GM21515 (cell line): Measurements from ENCODE around the gene TBL1X.

Experiments
- ATAC-seq: cut with Tn5 transposase; IDR thresholded peaks from one replicate; pipeline ENCODE4 v1.9.1; 2021; ENCODE audit not compliant: unreplicated experiment

Gene TBL1X

DNA sequence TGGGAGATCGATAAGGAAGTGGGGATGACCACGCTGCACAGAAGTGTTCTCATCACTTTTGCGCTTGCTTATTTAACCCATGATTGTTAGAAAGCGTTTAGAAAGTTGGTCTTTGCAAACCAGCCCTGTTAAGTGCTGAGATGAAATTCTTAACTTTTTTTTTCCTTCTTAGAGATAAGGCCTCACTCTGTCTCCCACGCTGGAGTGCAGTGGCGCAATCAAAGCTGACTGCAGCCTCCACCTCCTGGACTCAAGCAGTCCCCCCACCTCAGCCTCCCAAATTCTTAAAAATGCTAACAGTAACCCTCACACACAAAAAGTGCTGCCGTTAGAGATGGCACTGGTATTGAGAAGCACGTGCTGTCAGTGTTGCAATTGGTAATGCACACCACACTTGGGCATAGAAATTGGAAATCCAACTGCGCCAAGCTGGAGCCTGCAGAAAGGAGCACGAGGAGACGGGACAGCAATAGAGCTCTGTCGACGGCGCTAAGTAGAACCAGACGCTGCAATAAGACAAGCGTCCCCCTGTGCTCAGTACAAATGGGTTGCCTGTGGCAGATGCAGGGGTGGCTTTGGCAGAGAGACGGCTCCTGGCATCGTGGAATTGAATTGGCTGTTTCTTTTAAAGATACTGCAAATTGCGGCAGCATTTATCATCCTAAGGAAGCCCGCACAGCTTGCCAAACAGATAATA is 113.4 kb downstream of the TBL1X start:
- ATAC-seq: no peak

DNA sequence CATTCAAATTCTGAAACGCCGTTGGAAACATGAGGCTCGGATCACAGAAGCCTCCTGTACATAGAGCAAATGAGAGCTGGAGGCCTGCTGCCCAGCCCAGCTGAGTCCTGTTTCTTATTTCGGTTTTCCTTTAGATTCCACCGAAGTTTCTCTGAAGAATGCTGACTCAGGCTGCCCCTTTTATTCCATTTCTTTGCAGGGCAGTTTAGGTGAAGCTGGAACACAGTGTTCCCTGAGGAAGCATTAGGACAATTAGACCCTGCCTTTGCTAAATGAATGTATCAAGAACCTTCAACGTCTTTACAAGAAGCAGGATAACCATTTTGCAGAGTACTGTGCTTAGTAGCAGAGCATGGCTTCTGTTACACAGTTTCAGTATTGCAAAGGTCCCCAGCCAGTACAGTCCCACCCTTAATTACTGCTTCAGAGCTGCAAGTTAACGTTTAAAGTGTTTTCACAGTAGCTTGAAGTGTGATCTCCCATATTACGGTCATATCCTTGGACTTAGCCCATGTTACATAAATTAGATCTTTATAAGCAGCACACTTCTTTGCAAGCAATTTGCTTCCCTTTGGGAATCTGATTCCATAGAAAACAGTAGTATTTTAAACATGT is 117.0 kb downstream of the TBL1X start:
- ATAC-seq: no peak

DNA sequence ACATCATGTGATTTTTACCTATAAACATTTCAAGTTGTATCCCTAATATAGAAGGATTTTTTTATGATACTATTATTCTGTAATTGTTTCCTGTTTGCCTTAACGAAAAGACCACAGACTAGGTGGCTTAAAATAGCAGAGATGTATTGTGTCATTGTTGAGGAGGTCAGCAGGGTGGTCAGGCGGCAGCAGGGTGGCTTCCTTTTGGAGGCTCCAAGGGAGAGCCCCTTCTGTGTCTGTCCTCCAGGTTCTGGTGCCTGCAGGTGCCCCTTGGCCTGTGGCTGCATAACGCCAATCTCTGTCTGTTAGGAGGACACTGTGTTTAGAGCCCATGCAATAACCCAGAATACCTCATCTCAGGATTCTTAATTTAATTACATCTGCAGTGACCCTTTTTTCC is 118.1 kb downstream of the TBL1X start:
- no peak for ATAC-seq

DNA sequence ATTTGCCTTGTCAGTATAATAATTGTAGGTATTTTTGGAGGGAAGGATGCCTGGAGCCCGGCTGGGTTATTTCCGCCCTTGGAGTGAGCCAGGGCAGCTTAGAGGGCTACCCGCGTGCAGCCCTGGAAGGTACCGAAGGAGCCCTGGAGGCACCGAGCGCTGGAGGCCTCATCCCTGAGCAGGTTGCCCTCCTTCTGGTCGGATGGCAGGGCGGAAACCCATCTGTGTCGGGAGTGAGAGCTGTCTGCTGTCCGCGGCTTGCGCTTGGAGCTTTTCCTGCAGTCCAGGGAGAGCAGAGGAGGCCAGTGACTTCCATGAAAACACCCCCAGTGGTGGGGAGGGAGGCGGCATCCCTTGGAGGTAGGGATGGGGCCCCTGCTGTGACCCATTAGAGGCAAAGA is 122.1 kb downstream of the TBL1X start:
- no peak for ATAC-seq

DNA sequence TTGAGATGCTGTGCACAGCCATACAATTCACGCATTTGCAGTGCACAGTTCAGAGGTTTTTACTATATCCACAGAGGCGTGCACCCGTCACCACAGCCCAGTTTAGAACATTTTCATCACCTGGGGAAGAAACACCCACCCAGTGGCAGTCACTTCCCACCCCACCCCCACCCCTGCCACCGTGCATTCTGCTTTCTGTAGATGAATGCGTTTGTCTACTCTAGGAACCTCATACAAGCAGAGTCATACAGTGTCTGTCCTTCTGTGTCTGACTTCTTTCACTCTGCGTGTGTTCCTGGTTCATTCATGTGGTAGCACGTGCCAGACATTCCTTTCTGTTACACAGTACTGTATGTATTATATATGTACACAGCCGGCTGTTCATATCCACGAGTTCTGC is 122.8 kb downstream of the TBL1X start:
- no peak for ATAC-seq

DNA sequence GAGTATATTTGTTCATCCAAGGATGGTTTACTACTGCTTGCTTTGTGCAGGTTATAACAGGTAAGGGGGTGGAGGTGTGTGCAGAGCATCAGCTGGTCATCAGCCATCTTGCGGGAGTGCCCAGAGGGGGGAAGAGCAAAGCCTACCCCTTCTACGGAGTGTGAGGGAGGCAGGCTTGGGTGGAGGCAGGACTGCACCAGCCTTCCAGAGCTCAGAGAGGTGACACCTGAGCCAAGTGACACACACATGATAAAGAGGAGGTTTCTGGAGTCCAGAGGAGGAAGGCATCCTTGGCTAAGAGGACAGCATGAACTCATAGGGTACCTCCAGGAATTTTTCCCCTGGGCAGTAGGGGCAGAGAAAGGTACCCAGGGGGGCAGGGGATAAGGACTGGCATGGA is 126.6 kb downstream of the TBL1X start:
- ATAC-seq: no peak

DNA sequence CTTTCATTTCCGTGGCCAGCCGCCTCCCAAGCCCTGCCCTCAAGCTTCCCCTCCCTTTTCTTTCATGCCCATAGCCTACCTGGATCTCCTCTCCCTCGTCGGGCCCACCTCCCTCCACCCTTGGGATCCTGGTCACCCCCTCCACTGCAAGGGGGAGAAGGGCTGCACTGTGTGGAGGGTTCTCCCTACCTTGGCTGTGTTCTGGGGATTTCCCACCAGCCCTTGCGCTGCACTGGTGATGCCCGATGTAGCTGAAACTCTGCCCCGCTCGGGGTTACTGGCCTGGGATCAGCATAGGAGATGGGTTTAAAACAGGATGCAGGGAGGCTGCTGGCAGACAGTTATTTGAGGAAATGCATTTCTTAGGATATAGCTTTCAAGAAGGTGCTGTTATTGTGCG is 128.9 kb downstream of the TBL1X start:
- no peak for ATAC-seq

DNA sequence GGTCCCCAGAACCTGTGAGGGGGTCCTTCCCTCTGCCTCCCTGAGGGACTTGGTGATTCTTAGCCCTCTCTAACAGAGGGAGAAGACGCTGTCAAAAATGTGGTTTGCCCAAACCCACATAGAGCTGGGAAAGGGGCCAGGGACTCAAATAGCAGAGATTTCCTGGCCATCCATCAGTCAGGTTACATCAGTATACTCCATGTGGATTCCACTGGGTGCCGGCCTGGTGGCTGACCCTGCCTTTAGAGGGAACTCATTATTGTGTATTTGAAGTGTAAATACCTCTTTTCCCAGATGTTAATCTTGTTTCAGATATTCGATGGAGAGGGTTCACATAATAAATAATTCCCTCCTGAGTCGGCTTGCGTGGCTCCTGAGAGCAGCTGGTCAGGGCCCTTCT is 130.3 kb downstream of the TBL1X start:
- ATAC-seq: no peak

DNA sequence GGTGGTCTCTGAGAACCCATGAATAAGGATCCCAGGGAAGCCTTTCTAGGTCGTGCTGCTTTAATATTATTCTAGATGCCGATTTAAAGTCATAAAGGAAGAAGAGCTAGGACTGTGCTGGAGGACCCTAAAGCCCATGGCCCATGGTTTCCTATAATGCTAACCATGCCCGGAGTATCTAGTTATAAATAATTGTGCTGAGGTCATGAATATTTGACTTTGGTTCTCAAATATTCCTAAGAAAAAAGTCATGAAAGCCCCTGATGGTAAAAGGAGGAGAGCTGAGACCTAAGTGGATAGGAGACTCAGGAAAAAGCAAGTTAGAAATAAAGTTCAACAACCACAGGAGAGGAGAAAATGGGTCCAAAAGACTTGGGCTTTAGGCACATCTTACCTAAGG is 132.0 kb downstream of the TBL1X start:
- no peak for ATAC-seq

DNA sequence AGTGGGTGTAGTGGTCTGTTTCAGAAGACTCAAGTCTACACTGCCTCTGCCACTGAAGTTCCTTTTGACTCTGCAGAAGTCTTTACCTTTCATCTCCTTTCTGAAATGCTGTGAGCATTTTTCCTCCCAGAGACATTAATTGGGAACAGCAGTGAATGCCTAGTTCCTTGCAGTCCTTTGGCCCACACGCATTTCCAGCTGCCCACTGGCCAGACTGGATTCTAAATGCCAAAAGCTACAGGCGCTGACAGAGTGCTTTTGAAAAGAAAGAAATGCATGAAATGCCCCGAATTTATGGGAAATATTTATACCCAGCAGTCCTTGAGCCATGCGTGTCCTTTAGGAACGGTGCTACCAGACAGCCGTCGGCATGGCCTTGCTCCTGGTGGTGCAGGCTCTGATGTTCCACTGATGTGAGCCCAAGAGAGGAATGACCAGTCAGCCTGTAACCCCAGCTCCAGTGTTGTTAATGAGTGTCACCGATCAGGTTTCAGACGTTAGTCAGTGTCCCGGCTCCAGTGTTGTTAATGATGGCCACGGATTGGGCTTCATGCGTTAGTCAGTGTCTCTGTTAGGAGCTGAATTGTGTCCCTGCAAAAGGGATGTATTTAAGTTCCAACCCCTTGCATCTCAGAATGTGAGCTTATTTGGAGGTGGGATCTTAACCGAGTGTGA is 132.6 kb downstream of the TBL1X start:
- no peak for ATAC-seq

DNA sequence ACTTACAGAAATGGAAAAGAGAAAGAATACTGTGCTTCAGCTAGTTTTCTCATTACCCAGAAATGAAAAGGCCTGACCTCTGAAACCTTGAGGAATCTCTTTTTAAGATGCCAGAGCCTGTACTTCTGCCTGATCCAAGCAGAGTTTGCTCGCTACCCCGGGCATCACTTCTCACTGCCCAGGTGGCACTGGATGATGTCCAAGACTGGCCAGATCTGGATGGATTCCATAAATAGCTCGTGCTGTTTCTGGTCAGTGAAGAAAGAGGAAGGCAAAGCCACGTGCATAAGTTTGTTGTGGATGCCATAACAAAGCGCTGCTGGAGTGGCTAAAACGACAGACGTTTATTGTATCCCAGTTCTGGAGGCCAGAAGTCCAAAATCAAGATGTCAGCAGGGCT is 133.5 kb downstream of the TBL1X start:
- no peak for ATAC-seq

DNA sequence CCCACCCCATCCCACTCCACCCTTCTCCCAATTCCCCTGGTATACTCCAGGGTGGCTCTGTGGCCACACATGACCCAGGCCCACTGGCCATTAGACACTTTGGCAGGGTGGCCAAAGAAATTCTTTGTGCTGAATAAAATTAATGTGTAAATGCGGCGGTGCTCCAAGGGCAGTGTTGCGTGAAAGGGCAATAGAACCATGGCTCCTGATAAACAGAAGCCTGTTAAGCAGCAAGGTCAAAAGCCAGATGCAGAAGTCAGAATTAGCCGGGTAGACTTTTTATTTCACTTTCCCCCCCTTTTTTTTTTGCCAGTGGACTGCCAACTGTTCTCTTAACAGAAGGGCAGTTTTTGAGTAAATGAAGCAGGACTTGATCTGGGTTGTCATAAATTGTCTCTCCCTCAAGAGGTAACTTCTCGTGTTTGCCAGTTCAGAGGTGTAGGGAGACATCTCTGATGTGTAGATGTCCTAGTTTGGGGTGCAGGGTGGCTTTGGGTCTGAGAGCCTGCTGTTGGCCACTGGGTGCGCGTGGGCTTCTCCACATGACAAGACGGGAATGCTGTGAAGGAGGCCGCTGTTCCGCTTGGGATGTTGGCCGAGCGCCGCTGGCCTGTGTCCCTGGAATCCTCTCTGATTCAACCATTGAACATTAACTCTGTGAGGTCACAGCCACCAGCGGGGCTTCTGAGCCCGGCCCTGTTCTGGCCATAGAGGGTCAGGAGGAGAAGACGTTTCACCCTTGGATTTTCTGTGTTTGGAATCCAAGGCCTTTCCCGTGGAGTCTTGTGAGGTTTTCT is 139.5 kb downstream of the TBL1X start:
- no peak for ATAC-seq

DNA sequence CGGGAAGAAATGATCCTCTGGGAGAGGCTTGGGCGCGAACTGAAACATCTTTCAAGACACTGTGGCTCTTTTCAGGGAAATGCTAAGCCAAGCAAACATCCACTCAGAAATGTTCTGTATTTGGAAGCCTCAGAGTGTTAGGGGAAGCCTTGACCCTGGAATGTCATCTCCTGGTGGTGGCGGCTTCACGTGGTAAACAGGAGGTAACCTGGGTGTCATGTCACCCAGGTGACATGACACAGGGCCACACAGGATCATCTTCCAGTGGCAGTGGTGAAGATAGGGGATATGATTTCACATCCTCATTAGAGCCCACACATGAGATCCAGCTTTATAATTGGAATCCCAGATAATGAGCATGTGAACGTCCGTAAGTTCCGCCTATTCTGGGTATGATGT is 140.0 kb downstream of the TBL1X start:
- no peak for ATAC-seq

DNA sequence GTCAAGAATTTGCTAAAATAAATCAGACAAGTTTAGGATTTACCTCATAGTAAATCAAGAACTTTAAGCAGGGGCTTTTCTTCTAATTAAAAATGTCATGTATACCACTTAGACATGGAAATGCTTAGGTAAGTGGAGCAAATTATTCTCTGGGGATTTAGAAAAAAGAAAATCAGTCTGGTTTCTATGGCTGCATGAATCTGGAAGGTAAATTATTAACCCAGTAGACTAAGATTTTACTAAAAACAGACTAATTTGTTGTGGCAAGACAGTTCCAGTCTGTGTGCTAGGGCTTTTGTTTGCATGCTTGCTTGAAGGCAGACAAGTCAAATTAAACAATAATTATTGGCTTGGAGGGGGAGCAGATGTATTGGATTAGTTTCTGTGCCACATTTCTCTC is 140.6 kb downstream of the TBL1X start:
- ATAC-seq: no peak

DNA sequence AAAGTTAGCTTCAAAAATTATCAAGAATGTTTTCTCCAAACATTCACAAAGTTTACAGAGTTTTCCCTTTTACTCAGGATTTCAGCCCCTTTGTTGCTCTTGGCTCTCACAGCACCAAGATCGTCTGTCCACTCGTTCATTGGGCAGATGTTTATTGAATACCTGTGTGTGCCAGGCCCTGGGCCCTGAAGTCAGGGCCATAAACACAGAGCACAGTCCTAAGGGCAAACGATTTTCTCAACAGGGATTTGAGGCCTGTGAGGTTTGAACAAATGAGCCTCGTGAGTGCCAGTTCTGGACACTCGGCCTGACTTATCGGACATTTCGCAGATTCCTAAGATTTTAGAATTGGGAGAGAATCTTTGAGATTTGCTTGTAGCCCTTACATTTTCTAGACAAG is 142.1 kb downstream of the TBL1X start:
- no peak for ATAC-seq

DNA sequence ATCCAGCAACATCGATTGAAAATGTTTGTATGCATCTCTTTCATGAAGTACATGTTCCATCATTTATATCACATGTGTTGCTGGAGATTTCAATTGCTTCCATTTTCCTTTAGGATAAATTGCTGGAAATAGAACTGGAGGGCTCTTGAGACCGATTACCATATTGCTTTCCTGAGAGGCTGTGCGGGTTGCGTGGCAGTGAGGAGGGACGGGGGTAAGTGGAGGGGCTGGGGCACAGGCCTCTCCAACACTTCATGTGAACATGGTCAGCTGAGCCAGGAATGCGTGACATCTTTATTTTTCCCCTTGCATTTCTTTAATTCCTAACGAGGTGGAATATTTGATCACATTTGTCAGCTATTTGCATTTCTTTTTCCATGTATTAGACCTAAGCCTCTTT is 144.6 kb downstream of the TBL1X start:
- ATAC-seq: no peak

DNA sequence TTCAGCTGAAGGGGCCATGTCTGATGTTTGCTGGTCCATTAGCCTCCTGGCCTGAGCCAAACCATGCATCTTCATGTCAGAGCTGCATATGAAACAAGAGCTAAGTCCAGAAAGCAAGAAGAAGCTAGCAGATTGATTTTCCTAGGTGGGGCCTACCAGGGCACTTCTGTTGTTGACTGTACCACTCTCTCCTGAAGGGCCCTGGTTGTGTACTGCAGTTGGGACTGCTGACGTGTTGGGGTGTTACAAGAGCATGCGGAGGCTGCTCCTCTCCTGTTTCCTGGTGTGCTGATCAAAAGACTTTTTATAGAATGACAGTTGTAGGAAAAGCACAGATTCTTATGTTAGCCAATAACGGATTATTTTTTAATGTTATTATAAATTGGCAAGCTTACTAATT is 145.1 kb downstream of the TBL1X start:
- ATAC-seq: no peak

DNA sequence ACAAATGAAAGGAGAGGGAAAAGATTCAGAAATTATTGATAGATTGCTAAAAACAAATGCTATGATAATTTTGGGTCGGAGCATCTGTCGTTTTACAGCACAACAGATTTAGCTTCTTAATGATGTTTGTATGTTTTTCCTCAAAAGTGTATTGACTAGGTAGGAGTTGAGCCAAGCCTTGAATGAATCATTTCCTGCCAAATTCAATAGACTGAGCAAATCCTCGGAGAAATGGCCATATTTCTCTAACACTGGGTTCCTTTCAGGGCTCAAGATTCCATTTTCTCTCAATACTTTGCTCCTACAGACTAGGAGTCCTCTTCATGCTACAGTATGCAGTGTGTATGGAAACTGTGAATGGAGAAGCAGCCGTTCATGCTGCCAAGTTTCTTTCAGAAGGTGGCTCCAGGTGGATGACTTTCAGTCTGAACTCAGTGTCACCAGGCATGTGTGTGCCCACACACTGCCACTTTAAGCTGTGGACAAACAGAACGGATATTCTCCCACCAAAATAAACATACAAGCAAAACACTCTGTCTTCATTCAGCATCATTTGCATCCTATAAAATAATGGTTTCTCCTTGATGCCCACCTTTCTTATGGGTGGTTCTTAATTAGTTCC is 146.0 kb downstream of the TBL1X start:
- no peak for ATAC-seq

DNA sequence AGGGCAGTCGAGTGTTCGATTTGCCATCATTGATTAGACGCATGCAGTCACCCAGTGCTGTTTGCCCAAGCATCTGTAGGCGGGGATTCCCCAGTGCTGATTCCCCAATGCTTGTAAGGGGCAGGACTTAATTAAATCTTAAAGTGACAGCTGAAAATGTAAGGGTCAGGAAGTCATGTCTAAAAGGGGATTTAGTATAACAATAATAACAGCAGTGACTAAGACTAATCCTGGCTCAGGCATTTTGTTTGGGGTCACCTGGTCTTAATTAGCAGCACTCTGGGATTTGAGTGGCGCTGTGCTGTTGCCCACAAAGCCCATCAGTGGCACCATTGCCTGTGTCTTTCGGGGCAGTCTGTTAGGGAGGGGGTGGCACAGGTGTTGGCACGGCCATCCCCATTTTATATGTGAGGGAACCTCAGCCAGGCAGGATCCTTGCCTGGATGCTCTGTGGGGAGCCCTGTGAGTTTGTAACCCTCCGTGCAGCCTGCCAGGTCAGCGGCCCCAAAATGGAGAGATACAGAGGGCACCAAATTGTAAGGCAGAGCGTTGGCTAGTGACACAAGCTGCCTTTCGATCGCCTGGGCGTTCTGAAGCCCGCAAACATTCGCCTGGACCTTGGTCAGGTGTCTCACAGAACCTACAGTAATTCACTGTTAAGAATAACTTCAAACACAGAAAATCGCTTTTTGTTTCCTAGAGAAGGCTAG is 146.7 kb downstream of the TBL1X start:
- ATAC-seq: no peak

DNA sequence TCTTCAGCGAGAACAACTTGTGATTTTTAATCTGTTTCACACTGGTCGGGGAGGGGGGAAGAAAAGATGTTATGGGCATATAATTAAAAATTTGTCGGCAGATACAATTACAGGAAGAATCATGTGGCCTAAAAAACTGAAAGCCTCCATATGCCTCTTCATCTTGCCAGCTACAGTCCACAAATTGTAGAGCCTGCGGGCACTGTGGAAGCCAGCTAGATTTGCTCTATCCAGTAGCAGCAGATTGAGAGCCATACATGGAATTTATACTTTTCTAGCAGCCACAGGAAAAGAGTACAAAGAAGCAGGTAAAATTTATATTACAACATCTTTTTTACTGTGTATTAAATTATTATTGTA is 147.3 kb downstream of the TBL1X start:
- ATAC-seq: no peak

DNA sequence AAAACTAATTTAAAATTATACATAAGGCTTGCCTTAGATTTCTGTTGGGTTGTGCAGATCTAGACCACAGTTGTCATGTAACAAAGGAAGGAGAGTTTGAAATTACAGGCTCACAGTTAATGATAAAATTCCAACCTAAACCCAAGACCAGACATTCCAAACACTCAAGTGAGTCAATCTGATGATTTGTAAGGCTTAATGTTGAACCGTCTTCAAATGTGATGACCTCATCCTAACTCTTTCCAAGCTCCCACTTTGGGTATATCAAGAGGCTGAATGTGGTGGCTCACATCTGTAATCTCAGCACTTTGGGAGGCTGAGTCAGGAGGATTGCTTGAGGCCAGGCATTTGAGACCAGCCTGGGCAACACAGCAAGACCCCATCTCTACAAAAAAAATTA is 149.2 kb downstream of the TBL1X start:
- ATAC-seq: no peak
